Retinal pigment epithelial cell (primary cell): ENCODE results near the gene SETMAR.

Experiments used
- DNase-seq: peaks from one replicate; pipeline ENCODE4 v3.0.0-alpha.2; 2010; ENCODE audit warnings: low read depth
- H3K4me3 ChIP-seq: 2 replicates; pipeline ENCODE4 v1.5.1; 2011; ENCODE audit warnings: mild to moderate bottlenecking, low read length, control low read depth, moderate library complexity
- TF ChIP-seq, protein P1 (sequence below): conservative IDR thresholded peaks from 2 replicates; pipeline ENCODE4 v1.5.1; 2011; ENCODE audit warnings: low read depth, low read length, control low read depth, inconsistent platforms

Gene SETMAR

DNA sequence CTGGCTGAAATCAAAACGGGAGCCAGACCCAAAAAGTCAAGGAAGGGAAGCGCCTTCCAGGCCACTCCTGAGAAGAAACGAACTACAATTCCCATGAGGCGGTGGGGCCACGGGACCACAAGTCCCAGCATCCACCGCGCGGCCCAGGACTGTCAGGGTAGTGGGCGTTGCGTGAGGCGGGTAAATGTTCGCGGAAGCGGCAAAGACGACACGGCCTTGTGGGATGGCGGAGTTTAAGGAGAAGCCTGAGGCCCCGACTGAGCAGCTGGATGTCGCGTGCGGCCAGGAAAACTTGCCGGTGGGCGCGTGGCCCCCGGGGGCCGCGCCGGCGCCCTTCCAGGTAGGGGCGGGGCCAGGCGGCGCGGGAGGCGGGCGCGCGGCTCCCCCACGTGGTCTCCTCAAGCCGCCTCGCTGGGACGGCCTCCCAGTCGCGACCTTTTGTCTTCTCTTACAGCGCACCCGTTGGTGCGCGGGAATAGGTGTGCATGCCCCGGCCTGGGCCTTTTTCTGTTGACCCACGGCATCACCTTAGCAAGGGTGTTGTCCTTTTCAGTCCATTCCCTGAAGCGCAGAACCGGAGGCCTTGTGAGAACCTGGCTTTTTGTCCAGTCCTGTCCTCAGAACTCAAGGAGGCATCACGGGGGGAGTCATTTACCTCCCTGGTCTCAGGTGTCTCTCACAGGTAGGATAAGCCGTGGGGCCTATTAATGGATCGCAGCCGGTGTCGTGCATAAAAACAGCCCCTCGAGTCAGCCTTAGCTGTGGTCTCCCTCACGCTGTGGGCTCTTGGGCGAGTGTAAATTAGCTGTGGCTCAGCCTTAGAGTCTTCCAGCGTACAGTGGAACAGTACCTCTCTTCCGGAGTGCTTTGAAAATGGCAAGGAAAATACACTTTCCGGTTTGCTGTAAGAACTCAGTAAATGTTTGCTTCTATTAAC is at the start of gene SETMAR:
SETMAR (plus strand) TSS at position 183 of the 937 bp plus-strand sequence; CDS start at position 185, 2 bp downstream.
- TF ChIP-seq, protein P1, sequence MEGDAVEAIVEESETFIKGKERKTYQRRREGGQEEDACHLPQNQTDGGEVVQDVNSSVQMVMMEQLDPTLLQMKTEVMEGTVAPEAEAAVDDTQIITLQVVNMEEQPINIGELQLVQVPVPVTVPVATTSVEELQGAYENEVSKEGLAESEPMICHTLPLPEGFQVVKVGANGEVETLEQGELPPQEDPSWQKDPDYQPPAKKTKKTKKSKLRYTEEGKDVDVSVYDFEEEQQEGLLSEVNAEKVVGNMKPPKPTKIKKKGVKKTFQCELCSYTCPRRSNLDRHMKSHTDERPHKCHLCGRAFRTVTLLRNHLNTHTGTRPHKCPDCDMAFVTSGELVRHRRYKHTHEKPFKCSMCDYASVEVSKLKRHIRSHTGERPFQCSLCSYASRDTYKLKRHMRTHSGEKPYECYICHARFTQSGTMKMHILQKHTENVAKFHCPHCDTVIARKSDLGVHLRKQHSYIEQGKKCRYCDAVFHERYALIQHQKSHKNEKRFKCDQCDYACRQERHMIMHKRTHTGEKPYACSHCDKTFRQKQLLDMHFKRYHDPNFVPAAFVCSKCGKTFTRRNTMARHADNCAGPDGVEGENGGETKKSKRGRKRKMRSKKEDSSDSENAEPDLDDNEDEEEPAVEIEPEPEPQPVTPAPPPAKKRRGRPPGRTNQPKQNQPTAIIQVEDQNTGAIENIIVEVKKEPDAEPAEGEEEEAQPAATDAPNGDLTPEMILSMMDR = no peak
- H3K4me3 ChIP-seq = peak within 1 kb of the TSS; percentile 85

DNA sequence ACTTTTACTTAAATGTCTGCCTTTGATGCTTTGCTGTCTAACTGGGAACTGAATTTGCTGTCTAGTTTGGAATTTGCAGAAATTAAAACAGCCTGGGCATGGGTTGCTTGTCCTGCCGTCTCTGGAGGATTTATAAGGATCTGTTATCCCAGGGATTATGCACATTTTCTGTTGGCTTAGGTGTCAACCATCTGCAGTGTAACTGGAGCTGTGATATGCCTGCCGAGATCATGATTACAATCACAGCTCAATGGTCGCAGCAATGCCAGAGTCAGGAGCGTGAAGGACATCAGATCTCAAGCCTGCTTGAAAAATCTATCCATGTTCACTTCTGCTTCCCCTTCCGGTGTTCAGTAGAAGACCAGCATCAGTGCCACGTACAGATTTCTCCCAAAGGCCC is 41.8 kb upstream of the SETMAR start:
- DNase-seq = no peak
- H3K4me3 ChIP-seq = no peak overlapping the region
- TF ChIP-seq, protein P1 = no peak

More for the DNA sequence above, at the start of gene SETMAR:
- peak; percentile 46 for DNase-seq

DNA sequence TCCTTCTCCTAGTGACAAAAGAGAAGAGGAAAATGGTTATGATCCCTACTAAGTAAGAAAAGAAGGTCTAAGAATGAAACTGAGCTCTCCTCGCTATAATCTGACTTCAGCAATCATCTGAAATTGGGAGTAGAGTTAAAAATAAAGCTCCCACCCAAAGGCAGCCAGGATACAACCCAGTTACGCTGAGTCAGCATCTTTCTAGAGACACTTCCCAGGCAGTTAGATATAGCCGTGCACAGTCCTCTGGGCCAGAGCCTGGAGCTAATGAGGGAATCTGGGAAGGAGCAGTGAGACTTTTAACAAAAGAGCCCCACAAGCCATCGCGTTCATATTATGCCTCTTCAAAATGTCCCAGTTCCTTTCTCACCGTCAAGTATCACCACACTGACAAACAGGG is 39.1 kb upstream of the SETMAR start:
- TF ChIP-seq, protein P1 = no peak
- no peak for DNase-seq
- H3K4me3 ChIP-seq = no peak overlapping the region

DNA sequence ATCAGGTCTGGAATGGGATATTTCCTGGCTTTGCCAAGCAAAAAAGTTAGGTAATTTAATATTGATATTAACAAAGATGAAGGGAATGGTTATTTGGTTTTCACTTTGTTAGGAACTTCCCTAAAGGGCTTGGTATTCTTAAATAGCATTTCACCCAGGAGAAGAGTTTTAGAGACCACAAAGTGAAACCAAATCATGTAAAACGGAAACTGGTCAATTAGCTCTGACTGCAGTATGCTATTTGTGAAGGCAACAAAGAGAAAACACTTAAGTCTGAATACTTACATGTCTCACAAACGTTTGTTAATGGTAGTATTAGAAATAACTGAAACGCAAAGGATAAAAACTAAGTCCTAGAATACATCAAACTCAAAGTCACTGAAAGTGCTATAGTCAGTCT is 32.4 kb upstream of the SETMAR start:
- no peak overlapping the region for H3K4me3 ChIP-seq
- TF ChIP-seq, protein P1 = no peak
- no peak for DNase-seq

DNA sequence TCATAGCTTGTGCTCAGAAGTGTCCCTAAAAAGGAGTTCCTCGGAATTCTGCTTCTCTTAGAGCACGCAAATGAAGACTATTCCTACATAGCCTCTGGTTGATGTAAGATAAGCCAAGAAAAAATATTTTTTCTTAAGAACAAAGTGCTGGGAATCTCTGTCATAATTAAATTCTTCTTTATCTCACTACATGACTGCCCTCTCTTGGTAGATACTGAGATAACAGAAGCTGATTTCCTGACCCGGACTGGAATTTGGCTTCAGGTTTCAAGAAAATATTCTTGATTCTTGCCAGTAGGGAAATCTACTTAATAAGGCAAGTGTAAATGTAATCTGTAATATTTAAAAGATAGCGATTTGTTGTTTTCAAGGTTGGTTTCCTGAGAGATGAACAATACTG is 31.3 kb upstream of the SETMAR start:
- H3K4me3 ChIP-seq = no peak overlapping the region
- peak; percentile 52 for DNase-seq
- TF ChIP-seq, protein P1 = peak; percentile 64

DNA sequence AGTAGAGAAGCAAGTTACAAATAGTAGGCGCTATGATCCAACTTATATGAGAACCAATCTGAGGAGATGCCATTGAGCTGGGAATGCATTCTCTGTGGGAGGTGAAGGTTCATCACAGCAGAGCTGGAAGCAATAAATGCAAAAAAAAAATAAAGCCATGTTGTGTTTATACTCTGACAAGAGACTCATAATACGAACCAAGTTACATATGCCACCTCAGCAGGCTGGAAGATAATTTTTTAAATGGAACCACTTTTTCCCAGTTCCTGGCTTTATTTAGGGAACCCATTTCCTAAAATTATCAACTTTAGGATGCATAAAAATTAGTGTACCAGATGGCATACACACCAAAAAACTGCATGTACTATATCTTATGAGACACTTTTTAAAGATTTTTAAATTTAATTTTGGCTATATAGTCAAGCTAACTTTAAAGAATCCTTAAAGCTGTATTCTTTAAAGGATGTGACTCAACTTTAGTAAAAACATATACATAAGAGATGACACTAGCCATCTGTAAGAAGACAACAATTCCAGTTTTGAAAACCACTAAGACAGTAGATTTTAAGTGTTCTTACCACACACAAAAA is 23.6 kb upstream of the SETMAR start:
- H3K4me3 ChIP-seq = no peak overlapping the region
- TF ChIP-seq, protein P1 = no peak
- no peak for DNase-seq

DNA sequence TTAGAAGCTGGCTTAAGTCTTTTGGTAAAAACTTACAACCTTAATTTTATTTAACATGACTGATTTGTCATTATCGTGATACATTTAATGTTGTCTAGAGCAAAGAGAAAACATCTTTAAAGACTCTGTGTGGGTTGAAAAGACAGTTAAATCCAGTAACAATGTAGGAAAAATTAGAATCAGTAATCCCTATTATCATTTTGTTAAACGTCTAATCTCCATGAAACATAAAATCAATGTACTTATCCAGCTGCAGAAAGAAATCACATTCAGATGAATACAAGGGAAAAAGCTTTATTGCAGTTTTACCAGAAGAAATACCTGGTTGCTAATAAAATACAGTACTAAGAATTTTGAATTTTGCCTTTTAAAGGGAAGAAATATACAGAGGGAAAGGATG is 21.2 kb upstream of the SETMAR start:
- no peak overlapping the region for H3K4me3 ChIP-seq
- DNase-seq = no peak

More for the DNA sequence above, 21.2 kb upstream of the SETMAR start:
- TF ChIP-seq, protein P1 = no peak
